ENCODE data around the gene TOMM20. TPM values are rescaled to one million over a fixed set of nuclear protein-coding genes. Genes with fewer than 3 reads are reported as not detected.
"Not testable (repeated sequence)": the region's sequence is repeated elsewhere in the genome, so short reads cannot be mapped to it uniquely, and the experiment has no call there.

Gene TOMM20
- total RNA-seq, 2 donors from 2014 or later, result 237 to 252 TPM

- H3K36me3 Mint-ChIP-seq (ENCODE audit: low read depth); H3K4me3 ChIP-seq (ENCODE audit: low read length); H3K36me3 ChIP-seq (ENCODE audit: control insufficient read depth, insufficient read depth, low read length); H3K9me3 ChIP-seq (ENCODE audit: control insufficient read depth, low read length); H3K27ac Mint-ChIP-seq; H3K27ac ChIP-seq (ENCODE audit: low read depth, low read length); H3K4me3 Mint-ChIP-seq; H3K9ac ChIP-seq (ENCODE audit: extremely low read depth, low read length, poor library complexity, severe bottlenecking); H3K27me3 ChIP-seq (ENCODE audit: control insufficient read depth, insufficient read depth, low read length, poor library complexity, severe bottlenecking); DNase-seq; H3K27me3 Mint-ChIP-seq (ENCODE audit: insufficient read depth); H3K9me3 Mint-ChIP-seq; H3K4me1 ChIP-seq (ENCODE audit: control insufficient read depth, insufficient read depth, low read length): not testable (repeated sequence)
- WGBS, 2 experiments (ENCODE audit: insufficient coverage in 1 of 2, insufficient read length in 1 of 2), result 100% methylated on average over 1 of the region's 8 CpGs; no CpG with 5 or more reads in 1 of the 2 experiments
- H3K4me1 Mint-ChIP-seq, result peaks cover 21% of the 10 kb centered on the region
These were observed 36.6 kb downstream of the TOMM20 start for GRCh38 chr1:235092045-235092406.

- H3K27ac ChIP-seq (ENCODE audit: low read depth, low read length), result peak overlapping the region; percentile 93
- H3K27ac Mint-ChIP-seq, result not testable (repeated sequence)
These were observed 37.2 kb downstream of the TOMM20 start for GRCh38 chr1:235091319-235092044.

GRCh38 chr1:235090406-235091069 is 38.1 kb downstream of the TOMM20 start:
- no peaks in the 10 kb centered on the region for H3K27me3 ChIP-seq (ENCODE audit: control insufficient read depth, insufficient read depth, low read length, poor library complexity, severe bottlenecking)
- H3K27me3 Mint-ChIP-seq (ENCODE audit: insufficient read depth), result no peaks in the 10 kb centered on the region
- no peaks in the 10 kb centered on the region for H3K36me3 Mint-ChIP-seq (ENCODE audit: low read depth)
- 50 to 68% methylated on average over 15 to 20 of the region's 20 CpGs for WGBS, 2 experiments (ENCODE audit: insufficient coverage in 1 of 2, insufficient read length in 1 of 2)
- peak; percentile 19 for TF ChIP-seq CTCF (conservative IDR thresholded peaks at IDR 0.05)
- H3K4me3 Mint-ChIP-seq, result no peak overlapping the region
- no peaks in the 10 kb centered on the region for H3K9me3 ChIP-seq (ENCODE audit: control insufficient read depth, low read length)
- H3K4me3 ChIP-seq (ENCODE audit: low read length), result no peak overlapping the region
- peak; percentile 88 for DNase-seq
- H3K9me3 Mint-ChIP-seq, result no peaks in the 10 kb centered on the region
- H3K9ac ChIP-seq (ENCODE audit: extremely low read depth, low read length, poor library complexity, severe bottlenecking), result no peak overlapping the region
- no peaks in the 10 kb centered on the region for H3K36me3 ChIP-seq (ENCODE audit: control insufficient read depth, insufficient read depth, low read length)
- H3K4me1 ChIP-seq (ENCODE audit: control insufficient read depth, insufficient read depth, low read length), result peaks cover 9% of the 10 kb centered on the region
- peaks cover 18% of the 10 kb centered on the region for H3K4me1 Mint-ChIP-seq
- H3K27ac Mint-ChIP-seq, result peak overlapping the region; percentile 86
- H3K27ac ChIP-seq (ENCODE audit: low read depth, low read length), result peak overlapping the region; percentile 93

More at GRCh38 chr1:235091319-235092044, 37.2 kb downstream of the TOMM20 start:
- not testable (repeated sequence) for H3K9me3 ChIP-seq (ENCODE audit: control insufficient read depth, low read length); H3K36me3 ChIP-seq (ENCODE audit: control insufficient read depth, insufficient read depth, low read length); DNase-seq; H3K4me3 Mint-ChIP-seq; H3K36me3 Mint-ChIP-seq (ENCODE audit: low read depth); H3K4me1 ChIP-seq (ENCODE audit: control insufficient read depth, insufficient read depth, low read length); H3K27me3 Mint-ChIP-seq (ENCODE audit: insufficient read depth); H3K9ac ChIP-seq (ENCODE audit: extremely low read depth, low read length, poor library complexity, severe bottlenecking); H3K9me3 Mint-ChIP-seq; H3K27me3 ChIP-seq (ENCODE audit: control insufficient read depth, insufficient read depth, low read length, poor library complexity, severe bottlenecking); H3K4me3 ChIP-seq (ENCODE audit: low read length)
- peaks cover 21% of the 10 kb centered on the region for H3K4me1 Mint-ChIP-seq
- WGBS, 2 experiments (ENCODE audit: insufficient coverage in 1 of 2, insufficient read length in 1 of 2), result 91 to 96% methylated on average over 7 to 20 of the region's 20 CpGs

- no peaks in the 10 kb centered on the region for H3K36me3 ChIP-seq (ENCODE audit: control insufficient read depth, insufficient read depth, low read length)
- Mint-ChIP-seq H3K36me3 (ENCODE audit: low read depth) (no peaks in the 10 kb centered on the region), H3K4me1 (peaks cover 20% of the 10 kb centered on the region), H3K9me3 (no peaks in the 10 kb centered on the region), H3K4me3 (no peak overlapping the region), H3K27ac (no peak overlapping the region), H3K27me3 (ENCODE audit: insufficient read depth) (no peaks in the 10 kb centered on the region)
- H3K27ac ChIP-seq (ENCODE audit: low read depth, low read length), result no peak overlapping the region
- DNase-seq, result no peak
- H3K27me3 ChIP-seq (ENCODE audit: control insufficient read depth, insufficient read depth, low read length, poor library complexity, severe bottlenecking), result no peaks in the 10 kb centered on the region
- WGBS, 2 experiments (ENCODE audit: insufficient coverage in 1 of 2, insufficient read length in 1 of 2), result 94 to 96% methylated on average over 6 to 7 of the region's 7 CpGs
- H3K9me3 ChIP-seq (ENCODE audit: control insufficient read depth, low read length), result no peaks in the 10 kb centered on the region
- H3K4me1 ChIP-seq (ENCODE audit: control insufficient read depth, insufficient read depth, low read length), result peaks cover 9% of the 10 kb centered on the region
- no peak for TF ChIP-seq CTCF (conservative IDR thresholded peaks at IDR 0.05)
- no peak overlapping the region for H3K4me3 ChIP-seq (ENCODE audit: low read length)
- H3K9ac ChIP-seq (ENCODE audit: extremely low read depth, low read length, poor library complexity, severe bottlenecking), result no peak overlapping the region
These were observed 39.7 kb downstream of the TOMM20 start for GRCh38 chr1:235088907-235089306.

Data from endodermal cell (in vitro differentiated cells).